HG03066 (cell line): ENCODE results near the gene TMEM256.

Experiments
- ATAC-seq: cut with Tn5 transposase; IDR thresholded peaks from one replicate; pipeline ENCODE4 v1.9.1; 2021; ENCODE audit warnings: low read depth; ENCODE audit not compliant: unreplicated experiment

The TMEM256 gene

GRCh38 chr17:7356072-7356549 lies 47.8 kb downstream of the TMEM256 start:
- no peak for ATAC-seq

DNA sequence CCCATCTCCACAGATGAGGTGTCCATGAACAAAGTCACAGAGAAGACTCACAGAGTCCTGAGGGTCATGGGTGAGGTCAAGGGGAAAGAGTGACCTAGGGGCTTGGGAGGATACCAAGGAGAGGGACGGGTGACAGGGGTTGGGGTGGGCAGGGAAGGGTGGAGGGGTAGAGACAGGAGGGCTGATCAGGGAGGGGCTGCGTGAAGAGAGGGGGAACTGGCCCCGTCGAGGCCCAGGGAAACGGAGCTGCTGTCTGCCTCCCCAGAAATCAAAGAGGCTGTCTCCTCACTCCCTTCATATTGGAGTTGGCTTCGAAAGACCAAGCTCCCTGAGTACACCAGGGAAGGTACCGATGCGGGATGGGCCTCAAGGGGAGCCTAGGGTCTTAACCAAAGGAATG lies 48.3 kb downstream of the TMEM256 start:
- ATAC-seq: no peak

GRCh38 chr17:7355053-7355452 lies 48.8 kb downstream of the TMEM256 start, which contains the start of gene TMEM95:
Gene TMEM95 (plus strand): TSS chr17:7355156. CDS start chr17:7355205, 49 bp downstream.
- ATAC-seq: no peak

DNA sequence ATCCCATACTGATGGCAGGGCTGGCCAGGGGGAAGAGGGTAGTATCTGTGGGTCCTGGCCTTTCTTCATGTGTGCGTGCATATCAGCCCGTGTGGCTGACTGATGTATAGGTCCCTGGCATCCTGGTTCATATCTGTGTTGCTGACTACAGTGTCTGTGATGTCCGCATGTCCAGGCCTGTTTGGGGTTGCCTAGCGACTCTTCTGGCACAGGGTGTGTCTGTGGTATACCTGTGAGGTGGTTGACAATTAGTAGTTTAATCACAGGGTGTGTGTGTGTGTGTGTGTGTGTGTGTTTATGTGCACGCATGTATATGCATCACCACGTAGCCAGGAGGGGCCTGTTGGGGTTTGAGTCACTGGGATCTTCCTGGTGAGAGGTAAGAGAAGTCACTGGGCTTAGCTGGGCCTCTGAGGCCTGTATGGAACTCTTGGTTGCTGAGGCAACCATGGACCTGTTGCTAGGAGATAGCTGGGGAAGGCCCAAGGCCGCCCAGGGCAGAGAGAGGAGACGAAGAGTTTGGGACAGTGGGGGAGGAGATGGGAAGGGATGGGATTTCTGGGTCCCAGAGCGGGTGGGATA lies 49.5 kb downstream of the TMEM256 start:
- no peak for ATAC-seq
